T-helper 22 cell (primary cell): Measurements from ENCODE around the gene VSX1.

ENCODE experiments used
- DNase-seq: peaks from one replicate; pipeline ENCODE4 v3.0.0-alpha.2; 2020; ENCODE audit warnings: low read depth

Gene VSX1

DNA sequence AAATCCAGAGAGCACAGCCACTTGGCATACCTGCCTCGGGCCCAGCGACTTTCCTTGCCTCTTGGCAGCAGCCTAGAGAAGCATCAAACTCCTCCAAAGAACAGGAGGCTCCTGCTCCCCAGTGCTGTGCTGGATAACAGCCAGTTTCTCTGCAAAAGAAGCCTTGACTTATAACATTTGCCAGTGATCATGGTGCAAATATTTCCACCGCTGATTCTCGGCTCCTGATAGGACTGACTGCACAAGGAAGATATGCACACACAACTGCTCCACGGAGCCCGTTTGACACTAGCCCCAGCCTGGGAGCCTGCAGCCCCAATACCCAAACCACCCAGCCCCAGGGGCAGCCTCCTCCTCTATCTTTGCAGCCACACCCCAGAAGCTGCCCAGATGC lies 41.5 kb downstream of the VSX1 start:
- DNase-seq = no peak

DNA sequence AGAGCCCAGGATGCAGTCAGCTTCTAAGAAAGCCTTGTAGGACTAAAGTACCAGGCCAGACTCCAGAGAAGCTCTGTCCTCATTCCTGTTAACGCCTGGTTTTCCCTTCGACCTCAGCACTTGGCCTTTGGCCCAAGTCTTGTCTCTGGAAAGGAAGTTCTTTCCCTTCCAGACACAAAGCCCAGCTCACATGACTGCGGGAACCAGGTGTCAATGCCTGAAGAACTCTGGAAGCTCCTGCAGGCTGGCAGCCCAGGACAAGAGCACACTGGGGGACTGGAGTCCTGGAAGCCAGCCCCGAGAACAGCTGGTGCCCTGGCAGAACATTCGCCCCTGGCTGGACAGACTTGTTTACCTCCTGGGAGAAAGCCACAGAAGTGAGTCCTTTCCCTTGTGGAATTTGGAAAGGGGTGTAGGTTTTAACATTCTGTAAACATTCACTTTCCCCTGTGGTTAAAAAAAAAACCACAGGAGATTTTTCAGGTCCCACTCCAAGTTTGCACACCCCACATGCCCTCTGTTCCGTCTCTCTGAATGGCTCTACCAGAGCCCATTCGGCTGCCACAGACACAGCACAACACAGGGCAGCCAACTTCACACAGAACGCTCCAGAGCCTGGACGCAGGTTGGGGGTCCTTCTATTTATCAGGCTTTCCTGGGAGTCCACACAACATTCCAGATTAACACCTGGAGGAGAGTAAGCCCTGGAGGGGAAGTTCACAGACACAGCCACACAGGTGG lies 42.1 kb downstream of the VSX1 start:
- no peak for DNase-seq

DNA sequence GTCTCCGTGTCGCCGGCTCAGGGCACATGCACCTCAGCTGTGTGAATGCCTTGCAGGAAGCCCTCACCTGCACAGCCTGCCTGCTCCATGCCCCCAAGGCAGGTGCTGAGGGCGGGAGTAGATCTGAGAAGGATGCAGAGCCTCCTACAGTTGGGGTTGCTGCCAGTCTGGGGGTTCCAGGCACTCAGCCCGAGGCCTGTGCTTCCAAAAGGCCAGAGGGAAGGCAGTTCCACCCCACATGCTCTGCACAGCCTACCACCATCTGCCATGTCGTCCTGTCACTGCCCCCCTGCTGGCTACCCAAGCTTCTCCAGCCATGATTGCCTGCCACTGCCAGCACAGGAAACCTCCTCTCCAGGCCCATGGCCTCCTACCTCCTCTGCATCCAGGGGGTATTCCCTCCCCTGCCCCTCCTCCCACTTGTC lies 43.3 kb downstream of the VSX1 start:
- DNase-seq = no peak

DNA sequence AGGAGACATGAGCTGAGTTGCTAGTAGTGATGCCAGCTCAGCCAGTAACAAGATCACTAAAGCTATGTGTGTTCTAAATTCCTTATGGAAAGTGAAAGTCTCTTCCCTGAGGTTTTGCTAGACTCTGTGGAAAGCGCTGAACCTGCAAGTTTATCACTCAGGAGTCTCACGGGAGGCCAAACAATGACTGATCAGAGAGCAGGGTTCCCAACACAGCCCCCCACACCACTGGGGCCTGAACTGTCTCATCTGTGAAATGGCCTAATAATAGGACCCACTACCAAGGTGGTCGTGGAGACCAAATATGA lies 43.9 kb downstream of the VSX1 start:
- DNase-seq = no peak

DNA sequence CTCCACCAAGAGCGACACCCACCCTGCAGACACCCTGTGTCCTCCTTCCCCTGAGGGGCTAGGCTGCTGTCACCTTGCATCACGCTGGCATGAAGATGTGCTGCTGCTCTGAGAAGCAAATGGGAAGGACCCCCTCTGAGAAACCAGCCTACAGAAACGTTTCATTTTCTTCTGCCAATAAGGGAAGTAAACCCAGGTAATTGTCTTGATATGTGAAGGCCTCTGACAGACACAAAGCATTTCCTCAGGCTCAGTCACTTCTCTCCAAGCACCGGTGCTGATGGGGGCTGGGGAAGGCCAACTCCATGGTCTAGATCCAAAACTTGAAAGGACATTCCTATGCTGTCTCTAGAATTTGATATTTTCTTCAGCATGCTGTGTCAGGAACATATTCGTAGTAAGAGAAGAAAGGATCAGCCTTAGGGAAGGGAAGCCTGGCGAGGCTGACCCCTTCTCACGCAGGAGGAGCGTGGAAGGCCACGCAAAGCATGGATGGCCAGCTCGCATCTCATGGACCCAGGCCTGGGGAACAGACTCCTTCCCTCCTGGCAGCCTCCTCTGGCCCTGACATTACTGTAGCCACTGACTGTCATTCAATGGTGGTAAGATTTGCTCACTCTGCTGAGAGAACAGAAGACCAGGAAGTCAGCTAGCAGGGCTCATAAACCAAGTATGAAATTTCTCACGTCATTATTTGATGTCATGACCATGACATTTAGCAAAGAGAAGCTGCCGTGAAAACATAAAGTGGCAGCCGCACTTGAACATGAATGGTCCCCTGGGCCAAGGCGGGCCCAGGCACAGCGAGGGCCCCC lies 44.4 kb downstream of the VSX1 start:
- no peak for DNase-seq

DNA sequence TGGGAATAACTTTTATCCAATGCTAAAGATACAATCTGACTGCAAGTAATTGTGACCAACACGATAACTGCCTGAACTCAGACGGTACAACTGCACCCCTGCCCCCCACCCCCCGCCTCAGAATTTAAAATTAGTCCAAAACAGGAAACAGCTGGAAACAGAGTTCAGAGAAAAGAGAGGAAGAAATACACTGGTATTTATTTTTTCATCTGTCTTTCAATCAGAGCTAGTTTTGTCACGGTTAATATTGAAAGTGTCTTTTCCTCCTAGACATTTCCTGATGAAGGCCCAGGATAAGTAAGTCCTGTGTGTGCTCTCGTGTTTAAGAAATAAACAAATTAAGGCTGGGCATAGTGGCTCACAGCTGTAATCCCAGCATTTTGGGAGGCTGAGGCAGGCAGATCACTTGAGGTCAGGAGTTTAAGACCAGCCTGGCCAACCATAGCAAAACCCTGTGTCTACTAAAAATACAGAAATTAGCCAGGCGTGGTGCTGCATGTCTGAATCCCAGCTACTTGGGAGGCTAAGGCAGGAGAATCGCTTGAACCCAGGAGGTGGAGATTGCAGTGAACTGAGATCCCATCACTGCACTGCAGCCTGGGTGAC lies 45.5 kb downstream of the VSX1 start:
- DNase-seq = no peak

DNA sequence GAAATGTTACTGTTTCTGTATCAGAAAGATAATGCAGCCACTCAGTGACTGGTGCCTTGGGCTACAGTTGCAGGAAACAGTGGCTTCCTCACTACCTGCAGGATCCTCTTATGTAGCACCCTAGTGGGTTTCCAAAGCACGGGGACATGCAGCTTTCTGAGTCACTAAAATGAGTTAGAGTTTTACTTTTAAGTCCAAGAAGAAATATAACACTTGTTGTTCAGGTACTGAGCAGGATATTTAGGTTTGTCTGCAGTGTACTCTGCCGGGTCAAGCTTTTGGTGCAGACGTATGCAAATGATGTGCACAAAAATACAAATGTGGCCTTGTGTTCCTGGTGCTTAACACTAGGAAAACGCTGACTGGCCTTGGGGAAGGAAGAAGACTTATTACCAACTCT lies 46.0 kb downstream of the VSX1 start:
- DNase-seq = no peak

DNA sequence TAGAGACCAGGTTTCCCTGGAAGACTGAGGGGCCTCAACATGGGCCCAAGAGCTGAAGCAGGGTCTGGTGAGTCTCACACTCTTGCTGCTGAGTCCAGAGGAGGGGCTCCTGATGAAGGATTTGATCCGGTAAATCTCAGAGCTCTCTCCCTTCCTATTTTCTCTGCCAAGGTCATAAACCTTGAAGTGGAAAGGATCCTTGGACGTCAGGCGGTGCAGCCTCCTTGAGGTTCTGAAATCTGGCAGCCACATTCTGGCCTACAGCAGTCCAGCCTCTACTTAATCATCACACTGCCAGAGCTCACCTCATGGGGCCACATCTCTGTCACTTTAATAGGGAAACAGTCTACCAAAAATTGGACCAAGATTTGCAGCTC lies 48.0 kb downstream of the VSX1 start:
- DNase-seq = no peak

DNA sequence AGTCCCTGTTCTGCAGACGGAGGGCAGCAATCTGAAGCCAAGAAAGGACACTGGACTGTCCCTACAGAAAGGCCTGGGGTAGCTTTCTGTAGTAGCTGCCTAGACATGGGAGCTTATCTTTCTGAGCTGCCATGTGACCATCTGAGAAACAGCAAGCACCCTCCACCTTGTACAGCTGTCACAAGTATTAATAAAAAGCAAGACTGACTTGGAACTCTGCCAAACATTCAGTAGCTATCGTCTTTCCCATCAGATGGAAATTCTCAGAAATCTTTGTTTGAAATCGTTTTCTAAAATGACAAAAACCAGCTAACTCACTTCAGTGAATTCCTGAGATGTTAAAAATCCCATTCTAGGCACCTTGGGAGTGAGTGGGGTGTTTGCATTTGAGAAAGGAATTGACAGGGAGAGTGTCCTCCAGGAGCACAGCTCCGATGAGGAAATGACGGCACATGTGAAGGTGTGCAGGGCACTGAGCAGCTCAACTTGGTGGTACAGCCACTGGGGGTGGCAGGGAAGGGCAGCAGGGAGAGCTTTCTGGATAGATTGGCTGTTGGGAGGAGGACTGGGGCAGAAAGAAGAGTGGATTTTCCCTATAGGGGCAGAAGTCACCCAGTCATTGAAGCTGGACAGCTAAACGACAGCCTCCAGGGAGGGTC lies 48.5 kb downstream of the VSX1 start:
- DNase-seq = no peak

DNA sequence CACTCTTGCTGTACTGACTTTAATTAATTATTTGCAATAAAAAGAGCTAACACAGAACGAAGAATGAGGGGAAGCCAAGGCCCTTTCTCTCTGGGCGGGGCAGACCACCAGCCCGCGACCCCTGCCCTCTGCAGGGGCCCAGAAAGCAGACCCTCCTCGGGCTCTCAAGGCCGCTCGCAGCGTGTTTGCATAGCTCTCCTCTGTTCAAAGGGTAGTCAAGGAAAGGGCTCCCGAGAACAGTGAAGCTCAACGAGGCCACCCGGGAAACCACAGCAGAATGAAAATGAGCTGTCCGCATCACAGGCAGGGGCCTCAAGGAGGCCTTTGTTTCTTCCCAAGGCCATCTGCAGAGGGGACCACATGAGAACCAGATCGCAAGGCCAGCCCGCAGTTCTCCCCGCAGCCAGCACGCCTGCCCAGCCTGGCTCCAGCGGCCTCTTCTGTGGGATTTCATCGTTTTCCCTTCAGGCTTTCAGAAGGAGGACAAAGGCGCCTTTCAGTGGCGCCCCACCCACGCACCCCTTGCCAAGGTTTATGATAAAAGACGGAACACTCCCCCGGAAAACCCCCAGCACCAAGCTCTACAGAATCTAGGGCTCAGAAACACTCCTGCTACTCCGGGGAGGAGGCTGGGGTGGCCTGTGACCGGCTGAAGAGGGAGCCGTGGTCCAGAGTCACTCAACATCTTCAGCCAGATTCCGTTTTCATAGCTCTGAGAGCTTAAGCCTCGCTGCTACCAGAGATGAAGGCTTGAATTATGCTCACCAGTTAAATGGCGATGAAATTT lies 49.3 kb downstream of the VSX1 start:
- no peak for DNase-seq

DNA sequence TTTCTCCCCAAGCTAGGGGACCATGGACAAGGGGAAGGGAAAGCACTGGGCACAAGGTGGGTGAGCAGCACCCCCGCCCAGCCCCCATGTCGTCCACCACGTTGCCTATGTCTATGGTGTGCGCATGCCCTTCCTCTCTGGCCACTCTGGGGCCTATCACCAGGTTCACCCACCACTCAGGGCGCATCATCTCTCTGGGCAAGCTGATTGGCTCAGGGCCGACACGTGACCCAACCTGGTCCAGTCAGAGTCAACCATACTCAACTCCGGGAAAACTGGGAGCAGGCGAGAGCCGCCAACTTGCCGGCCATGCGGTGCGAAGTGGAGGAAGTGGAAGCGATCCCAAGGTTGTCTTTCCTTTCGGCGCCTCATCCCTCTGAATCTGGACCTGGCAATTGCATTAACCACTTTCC lies 49.9 kb downstream of the VSX1 start:
- DNase-seq = no peak

DNA sequence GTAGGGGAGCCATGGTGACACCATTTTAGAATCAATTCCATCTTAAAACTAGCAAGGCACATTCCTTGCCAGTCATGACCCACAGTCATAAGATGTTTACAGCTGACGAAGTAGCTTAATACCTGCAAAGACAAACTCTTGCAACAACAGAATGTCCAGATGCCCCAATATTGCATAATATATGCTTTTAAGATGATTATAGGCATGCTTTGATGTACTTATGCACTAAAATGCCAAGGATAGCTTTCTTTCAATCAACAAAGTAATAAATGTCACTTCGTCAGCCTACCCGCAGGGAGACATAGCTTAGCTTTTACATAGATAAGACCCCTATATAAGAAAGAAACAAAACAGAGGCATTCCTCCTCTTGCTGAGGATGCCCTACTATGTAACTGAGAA lies 50.7 kb downstream of the VSX1 start:
- DNase-seq = no peak

DNA sequence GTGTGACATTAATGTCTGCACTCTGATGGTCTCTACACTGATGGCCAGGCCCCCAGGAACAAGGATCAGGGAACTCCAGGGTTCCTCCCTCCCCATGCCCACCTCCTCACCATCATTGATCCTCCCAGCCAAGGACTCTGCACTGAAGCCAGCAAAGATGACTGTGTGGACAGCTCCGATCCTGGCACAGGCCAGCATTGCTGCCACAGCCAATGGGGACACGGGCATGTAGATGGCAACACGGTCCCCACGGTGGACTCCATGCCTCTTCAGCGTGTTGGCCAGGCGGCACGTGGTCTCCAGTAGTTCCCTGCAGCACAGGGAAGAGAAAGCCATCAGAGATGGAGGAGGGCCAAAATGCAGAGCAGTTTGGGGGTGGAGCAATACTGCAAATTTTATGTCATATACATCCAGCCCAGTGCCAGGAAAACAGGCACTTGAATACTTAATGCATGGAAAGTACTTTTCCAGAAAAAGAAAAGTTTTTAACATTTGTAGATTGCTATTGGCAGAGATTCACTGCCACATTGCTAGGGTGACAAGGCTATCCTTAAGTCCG lies 51.2 kb downstream of the VSX1 start:
- no peak for DNase-seq

DNA sequence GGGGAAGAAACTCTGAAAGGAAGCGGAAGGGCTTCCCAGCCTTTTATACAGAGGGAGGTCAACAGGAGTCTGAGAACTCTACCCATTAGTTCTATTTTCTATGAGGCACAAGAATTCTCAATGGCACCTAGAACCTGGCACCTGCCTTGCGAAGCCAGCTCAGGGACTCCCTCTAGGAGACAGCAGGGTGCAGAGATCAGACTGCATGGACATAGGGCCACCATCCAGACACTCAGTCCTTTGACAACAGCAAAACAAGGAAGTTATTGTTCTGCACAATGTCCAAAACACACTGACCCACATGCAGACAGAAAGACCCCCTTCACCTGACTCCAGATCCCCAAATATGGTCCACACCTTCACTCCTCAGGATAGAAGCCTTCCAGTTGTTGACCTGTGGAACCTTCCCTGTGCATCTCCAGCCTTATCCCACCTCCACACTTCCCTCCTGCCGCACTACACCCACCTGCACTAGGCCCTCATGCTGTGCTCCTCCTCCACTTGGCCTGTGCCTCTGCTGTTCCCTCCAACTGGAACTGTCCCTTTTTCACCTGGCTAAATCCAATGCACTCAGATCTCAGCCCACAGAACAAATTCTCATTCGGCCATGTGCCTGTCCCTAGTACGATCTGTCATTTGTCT lies 51.8 kb downstream of the VSX1 start:
- DNase-seq = no peak

DNA sequence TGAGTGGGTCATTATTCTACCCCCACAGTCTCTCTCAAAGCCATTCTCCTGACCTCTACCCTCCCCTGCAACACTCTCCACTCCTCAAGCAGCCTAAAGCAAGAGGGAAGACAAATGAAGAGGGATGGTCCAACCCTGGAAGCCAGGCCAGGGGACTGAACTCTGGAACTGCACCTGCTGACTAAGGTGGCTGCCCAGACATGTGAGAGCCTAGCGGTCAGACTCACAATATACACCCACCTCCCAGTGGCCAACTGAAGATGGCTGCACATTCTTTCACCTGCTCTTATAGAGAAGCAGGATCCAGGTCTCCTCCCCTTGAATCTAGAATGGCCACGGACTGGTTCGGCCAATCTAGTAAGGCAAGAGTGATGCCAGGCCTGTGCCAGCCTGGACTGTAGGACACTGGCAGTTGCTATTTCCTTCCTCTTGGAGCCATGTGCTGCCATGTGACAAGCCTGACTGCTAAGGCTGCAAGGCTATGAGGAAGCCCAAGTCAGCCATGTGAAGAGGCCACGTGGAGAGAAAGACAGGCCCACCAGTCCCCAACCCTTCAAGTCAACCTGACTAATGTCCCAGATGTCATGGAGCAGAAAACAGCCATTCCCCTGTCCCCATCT lies 55.8 kb downstream of the VSX1 start:
- no peak for DNase-seq
